ENCODE measurements around the gene TSBP1. TPM values are rescaled to one million over a fixed set of nuclear protein-coding genes. Genes with fewer than 3 reads are reported as not detected.

TSBP1 gene
- total RNA-seq: not detected in 2 replicates

DNA sequence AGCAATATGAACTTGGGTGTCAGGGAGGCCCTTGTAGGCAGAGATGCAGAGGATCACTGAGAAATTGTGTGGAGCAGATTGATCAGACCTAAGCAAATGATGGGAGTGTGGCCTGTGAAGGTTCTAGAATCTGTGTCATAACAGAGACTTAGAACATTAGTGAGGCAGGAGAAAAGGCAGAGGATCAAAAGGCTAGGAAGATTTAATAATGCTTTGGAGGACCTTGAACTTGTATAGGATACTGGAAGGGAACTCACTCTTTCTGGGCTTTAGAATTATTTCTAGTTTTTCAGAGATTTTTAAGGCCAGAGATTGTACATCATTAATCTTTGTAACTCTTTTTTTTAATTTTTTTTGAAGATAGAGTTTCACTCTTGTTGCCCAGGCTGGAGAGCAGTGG, at the start of gene TSBP1:
TSS of gene TSBP1 (minus strand) at position 101 of the 400 bp plus-strand sequence. CDS start 197 bp downstream, outside the sequence.

GRCh38 chr6:32406857-32407256, 35.2 kb upstream of the TSBP1 start, which contains the start of gene BTNL2:
Gene BTNL2, minus strand, starts transcription at chr6:32407181. Its CDS starts 58 bp downstream, at chr6:32407123.

Other genes starting within 250 kb of the TSBP1 start
- 24.0 and 46.3 TPM in 2 replicates for gene ATF6B, start 243.7 kb downstream of the TSBP1 start, total RNA-seq
- 3.0 and 5.1 TPM in 2 replicates for gene FKBPL, start 241.6 kb downstream of the TSBP1 start, total RNA-seq
- gene PRRT1, start 220.0 kb downstream of the TSBP1 start, total RNA-seq: 0.76 TPM in 1 of 2 replicates, not detected in the other
- 23.1 and 37.3 TPM in 2 replicates for gene PPT2, start 217.8 kb downstream of the TSBP1 start, total RNA-seq
- gene EGFL8, start 207.3 kb downstream of the TSBP1 start, total RNA-seq: 2.3 and 8.9 TPM in 2 replicates
- 60.5 and 70.9 TPM in 2 replicates for gene AGPAT1, start 195.8 kb downstream of the TSBP1 start, total RNA-seq
- gene RNF5, start 193.5 kb downstream of the TSBP1 start, total RNA-seq: 61.1 and 63.1 TPM in 2 replicates
- gene AGER, start 187.7 kb downstream of the TSBP1 start, total RNA-seq: 2.1 and 3.4 TPM in 2 replicates
- gene PBX2, start 181.7 kb downstream of the TSBP1 start, total RNA-seq: 37.0 and 59.1 TPM in 2 replicates
- 7.8 and 14.1 TPM in 2 replicates for gene GPSM3, start 179.3 kb downstream of the TSBP1 start, total RNA-seq
- 1.1 TPM in 2 replicates for gene NOTCH4, start 147.8 kb downstream of the TSBP1 start, total RNA-seq
- gene BTNL2, start 35.3 kb upstream of the TSBP1 start, total RNA-seq: not detected in 2 replicates
- not detected in 2 replicates for gene HLA-DRA, start 68.0 kb upstream of the TSBP1 start, total RNA-seq
- gene HLA-DRB5, start 158.4 kb upstream of the TSBP1 start, total RNA-seq: not detected in 2 replicates
- gene HLA-DRB1, start 217.9 kb upstream of the TSBP1 start, total RNA-seq: 0.16 and 0.38 TPM in 2 replicates

Data from mesangial cell (primary cell).